Suprapubic skin (tissue), 3 donors: ENCODE data around the gene MDFIC.

Experiments used
- CTCF ChIP-seq, 2 donors: fragments of 200-600 bp in 1 of 2; fragments of 450-650 bp in 1 of 2; sonication (generic) in 1 of 2; IDR thresholded peaks; one replicate each; pipeline ENCODE4 v1.5.1; 2016 to 2019; ENCODE audit warnings: antibody characterized with exemption in 2 of 2, mild to moderate bottlenecking in 1 of 2, moderate library complexity in 1 of 2
- POLR2AphosphoS5 ChIP-seq, 3 donors: sonication (generic); formaldehyde crosslinking; IDR thresholded peaks; one replicate each; pipeline ENCODE4 v1.6.1; 2017; ENCODE audit warnings: antibody characterized with exemption in 3 of 3

GRCh38 chr7:114932991-114933390, 11.1 kb downstream of the MDFIC start:
- TF ChIP-seq POLR2AphosphoS5 (IDR thresholded peaks at IDR 0.05) (no peak), CTCF (IDR thresholded peaks at IDR 0.05) (no peak)
